OCI-LY7 (cell line): Measurements from ENCODE around the gene EWSR1. TPM values are rescaled to one million over a fixed set of nuclear protein-coding genes. Genes with fewer than 3 reads are reported as not detected.

ENCODE experiments used
- BruUV-seq: library from RNA; stranded (reverse); fragments of 400-500 nt; replicated peaks from 2 replicates; lab custom pipeline; 2021; lab: Mats Ljungman, UMichigan
- CTCF ChIA-PET: fragments of 300-600 bp; sonication (Branson Sonifier 250); formaldehyde crosslinking; loops from one replicate; lab custom pipeline; 2022; ENCODE audit warnings: antibody characterized with exemption; ENCODE audit not compliant: unreplicated experiment; lab: Charles Lee
- POLR2A ChIA-PET: fragments of 300-600 bp; sonication (Branson Sonifier 250); formaldehyde crosslinking; loops from one replicate; lab custom pipeline; 2022; ENCODE audit warnings: antibody characterized with exemption; lab: Charles Lee
- DNase-seq: peaks from one replicate; pipeline ENCODE4 v3.0.0-alpha.2; 2015; ENCODE audit warnings: low spot score
- H2AFZ ChIP-seq: fragments of 200-600 bp; sonication (generic), shearing (Covaris generic); 2 replicates; pipeline ENCODE4 v1.6.1; 2014; ENCODE audit warnings: mild to moderate bottlenecking, antibody characterized with exemption, low read length, moderate library complexity
- H3K27ac ChIP-seq: fragments of 200-600 bp; sonication (generic); 2 replicates; pipeline ENCODE4 v1.5.1; 2014; ENCODE audit warnings: mixed run types, low read depth, mild to moderate bottlenecking, moderate library complexity, low read length, inconsistent platforms; ENCODE audit not compliant: poor library complexity, severe bottlenecking
- H3K36me3 ChIP-seq: fragments of 200-600 bp; sonication (generic); 2 replicates; pipeline ENCODE4 v1.6.1; 2014; ENCODE audit warnings: mild to moderate bottlenecking, antibody characterized with exemption, low read length, moderate library complexity, mixed read lengths; ENCODE audit not compliant: insufficient read depth
- H3K4me1 ChIP-seq: fragments of 200-600 bp; sonication (generic); 2 replicates; pipeline ENCODE4 v1.5.1; 2014; ENCODE audit warnings: mild to moderate bottlenecking, low read length; ENCODE audit not compliant: insufficient read depth, poor library complexity, severe bottlenecking
- H3K4me2 ChIP-seq: fragments of 200-600 bp; sonication (generic); 2 replicates; pipeline ENCODE4 v1.6.1; 2014; ENCODE audit warnings: mild to moderate bottlenecking, low read length
- H3K4me3 ChIP-seq: fragments of 200-600 bp; sonication (generic); 2 replicates; pipeline ENCODE4 v1.5.1; 2014; ENCODE audit warnings: mild to moderate bottlenecking, low read depth, low read length; ENCODE audit not compliant: poor library complexity, severe bottlenecking
- H3K79me2 ChIP-seq: fragments of 200-600 bp; sonication (generic); 2 replicates; pipeline ENCODE4 v1.6.1; 2016; ENCODE audit warnings: low read depth, mild to moderate bottlenecking, low read length, moderate library complexity, mixed read lengths; ENCODE audit not compliant: insufficient read depth
- H3K9me2 ChIP-seq: fragments of 200-600 bp; sonication (generic); 2 replicates; pipeline ENCODE4 v1.6.1; 2016; ENCODE audit warnings: mild to moderate bottlenecking, low read length, mixed read lengths; ENCODE audit not compliant: insufficient read depth
- H3K9me3 ChIP-seq: fragments of 200-600 bp; sonication (generic); 2 replicates; pipeline ENCODE4 v1.6.1; 2014; ENCODE audit warnings: mild to moderate bottlenecking, mixed run types, low read length, mixed read lengths
- H4K20me1 ChIP-seq: fragments of 200-600 bp; sonication (generic); 2 replicates; pipeline ENCODE4 v1.6.1; 2014; ENCODE audit warnings: mild to moderate bottlenecking, antibody characterized with exemption, low read length, moderate library complexity, mixed read lengths; ENCODE audit not compliant: insufficient read depth
- EZH2phosphoT487 ChIP-seq: fragments of 200-600 bp; sonication (generic); IDR thresholded peaks from 2 replicates; pipeline ENCODE4 v1.6.1; 2018; ENCODE audit warnings: low read depth, borderline replicate concordance, mild to moderate bottlenecking, mixed run types, antibody characterized with exemption, low read length, moderate library complexity, mixed read lengths
- intact Hi-C: fragments of 100-400 bp; cut with micrococcal nuclease; formaldehyde crosslinking; loops from one replicate; pipeline ENCODE4 v1.10.0; 2022; ENCODE audit not compliant: unreplicated experiment
- total RNA-seq, 2 experiments: library from RNA; depleted of rRNA in 1 of 2; stranded (reverse); fragments of >200 nt in 1 of 2; shearing (Covaris generic) in 1 of 2; gene quantifications; 2 replicates each; pipeline ENCODE4 v1.2.3, GENCODE V29; 2014 to 2022
- TF ChIP-seq, protein P1 (sequence below): fragments of 200-600 bp; sonication (generic); conservative IDR thresholded peaks from 2 replicates; pipeline ENCODE4 v1.5.1; 2014; ENCODE audit warnings: mild to moderate bottlenecking, antibody characterized with exemption, low read length, moderate library complexity, mixed read lengths

The EWSR1 gene
- total RNA-seq, 2 experiments from 2014 or later, result 270 to 333 TPM

DNA sequence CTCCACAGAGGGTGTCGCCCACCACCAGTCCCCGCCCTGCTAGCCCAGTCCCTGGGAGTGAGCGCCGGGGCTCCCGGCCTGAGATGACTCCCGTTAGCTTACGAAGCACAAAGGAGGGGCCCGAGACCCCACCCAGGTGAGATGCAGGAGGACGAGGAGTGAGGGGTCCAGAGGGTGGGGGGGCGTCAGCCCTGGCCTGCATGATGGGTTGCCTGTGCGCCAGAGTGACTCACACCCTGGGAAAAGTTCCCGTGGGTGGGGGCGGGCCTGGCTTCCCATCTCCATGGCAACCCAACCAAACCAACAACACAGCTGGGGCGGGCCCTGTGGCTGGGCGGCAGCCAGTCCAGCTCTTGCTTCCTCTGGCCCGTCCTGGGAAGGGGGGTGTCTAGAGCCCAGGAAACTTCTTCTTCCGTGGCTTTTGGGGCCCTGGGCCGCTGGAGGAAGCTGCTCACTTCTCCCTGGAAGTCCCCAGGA lies 42.8 kb downstream of the EWSR1 start:
- Histone ChIP-seq H3K27ac (no peak overlapping the region), H3K9me3 (no peaks in the 10 kb centered on the region), H2AFZ (no peak overlapping the region), H3K36me3 (peaks cover 4% of the 10 kb centered on the region; the same call in 1 of the 2 replicates), H4K20me1 (no peaks in the 10 kb centered on the region), H3K79me2 (no peaks in the 10 kb centered on the region), H3K4me1 (peaks cover 8% of the 10 kb centered on the region), H3K4me3 (no peak overlapping the region), H3K9me2 (no peaks in the 10 kb centered on the region), H3K4me2 (no peak overlapping the region)
- intact Hi-C loops, result no loop called here
- BruUV-seq, result no TSS peak
- CTCF ChIA-PET, result no interaction called here
- TF ChIP-seq, protein P1, sequence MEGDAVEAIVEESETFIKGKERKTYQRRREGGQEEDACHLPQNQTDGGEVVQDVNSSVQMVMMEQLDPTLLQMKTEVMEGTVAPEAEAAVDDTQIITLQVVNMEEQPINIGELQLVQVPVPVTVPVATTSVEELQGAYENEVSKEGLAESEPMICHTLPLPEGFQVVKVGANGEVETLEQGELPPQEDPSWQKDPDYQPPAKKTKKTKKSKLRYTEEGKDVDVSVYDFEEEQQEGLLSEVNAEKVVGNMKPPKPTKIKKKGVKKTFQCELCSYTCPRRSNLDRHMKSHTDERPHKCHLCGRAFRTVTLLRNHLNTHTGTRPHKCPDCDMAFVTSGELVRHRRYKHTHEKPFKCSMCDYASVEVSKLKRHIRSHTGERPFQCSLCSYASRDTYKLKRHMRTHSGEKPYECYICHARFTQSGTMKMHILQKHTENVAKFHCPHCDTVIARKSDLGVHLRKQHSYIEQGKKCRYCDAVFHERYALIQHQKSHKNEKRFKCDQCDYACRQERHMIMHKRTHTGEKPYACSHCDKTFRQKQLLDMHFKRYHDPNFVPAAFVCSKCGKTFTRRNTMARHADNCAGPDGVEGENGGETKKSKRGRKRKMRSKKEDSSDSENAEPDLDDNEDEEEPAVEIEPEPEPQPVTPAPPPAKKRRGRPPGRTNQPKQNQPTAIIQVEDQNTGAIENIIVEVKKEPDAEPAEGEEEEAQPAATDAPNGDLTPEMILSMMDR, result no peak
- TF ChIP-seq EZH2phosphoT487, result no peak
- POLR2A ChIA-PET, result no interaction called here
- no peak for DNase-seq

DNA sequence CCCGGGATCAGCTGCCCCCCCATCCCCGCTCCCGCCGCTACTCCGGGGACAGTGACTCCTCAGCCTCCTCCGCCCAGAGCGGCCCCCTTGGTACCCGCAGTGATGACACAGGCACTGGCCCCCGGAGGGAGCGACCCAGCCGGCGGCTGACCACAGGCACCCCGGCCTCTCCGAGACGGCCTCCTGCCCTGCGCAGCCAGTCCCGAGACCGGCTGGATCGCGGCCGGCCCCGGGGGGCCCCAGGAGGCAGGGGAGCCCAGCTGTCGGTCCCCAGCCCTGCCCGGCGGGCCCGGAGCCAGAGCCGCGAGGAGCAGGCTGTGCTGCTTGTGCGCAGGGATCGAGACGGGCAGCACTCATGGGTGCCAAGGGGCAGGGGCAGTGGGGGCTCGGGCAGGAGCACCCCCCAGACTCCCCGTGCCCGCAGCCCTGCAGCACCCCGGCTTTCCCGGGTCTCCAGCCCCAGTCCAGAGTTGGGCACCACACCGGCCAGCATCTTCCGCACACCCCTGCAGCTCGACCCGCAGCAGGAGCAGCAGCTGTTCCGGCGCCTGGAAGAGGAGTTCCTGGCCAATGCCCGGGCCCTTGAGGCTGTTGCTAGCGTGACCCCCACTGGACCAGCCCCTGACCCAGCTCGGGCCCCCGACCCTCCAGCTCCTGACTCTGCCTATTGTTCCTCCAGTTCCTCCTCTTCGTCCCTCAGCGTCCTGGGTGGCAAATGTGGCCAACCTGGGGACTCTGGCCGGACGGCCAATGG lies 43.6 kb downstream of the EWSR1 start:
- Histone ChIP-seq H3K9me2 (no peaks in the 10 kb centered on the region), H3K79me2 (no peaks in the 10 kb centered on the region), H3K4me1 (peaks cover 3% of the 10 kb centered on the region), H3K27ac (no peak overlapping the region), H3K9me3 (no peaks in the 10 kb centered on the region), H3K36me3 (peaks cover 4% of the 10 kb centered on the region; the same call in 1 of the 2 replicates), H2AFZ (no peak overlapping the region), H3K4me2 (no peak overlapping the region), H3K4me3 (no peak overlapping the region), H4K20me1 (no peaks in the 10 kb centered on the region)
- intact Hi-C loops, result no loop called here
- ChIA-PET POLR2A (no interaction called here), CTCF (no interaction called here)
- no peak for DNase-seq
- no peak for TF ChIP-seq EZH2phosphoT487
- TF ChIP-seq, protein P1, result no peak
- no TSS peak for BruUV-seq
